Adrenal gland (tissue), 12 donors: Measurements from ENCODE around the gene RSRC2. TPM values are rescaled to one million over a fixed set of nuclear protein-coding genes. Genes with fewer than 3 reads are reported as not detected.

ENCODE experiments used
- DNase-seq, 7 donors: peaks; one replicate each; pipeline ENCODE4 v3.0.0-alpha.2; 2019 to 2020
- H3K27ac ChIP-seq, 5 donors: fragments of 200-600 bp; sonication (generic) in 4 of 5; 1 replicate in 3 of 5; 2 replicates in 2 of 5; pipeline versions ENCODE4 v1.5.1 to v1.8.0; 2016 to 2020; ENCODE audit warnings: mild to moderate bottlenecking in 1 of 5
- H3K27me3 ChIP-seq: fragments of 200-600 bp; 2 replicates; pipeline ENCODE4 v1.8.0; 2021
- H3K36me3 ChIP-seq, 2 donors: fragments of 200-600 bp; replicated peaks in 1 of 2; 1 replicate in 1 of 2; 2 replicates in 1 of 2; pipeline versions ENCODE4 v1.5.1 to v1.8.0; 2018 to 2022
- H3K4me1 ChIP-seq, 2 donors: fragments of 200-600 bp; replicated peaks in 1 of 2; 1 replicate in 1 of 2; 2 replicates in 1 of 2; pipeline versions ENCODE4 v1.5.1 to v1.8.0; 2018 to 2021
- H3K4me3 ChIP-seq, 4 donors: fragments of 200-600 bp; sonication (generic) in 3 of 4; one replicate each; pipeline ENCODE4 v1.5.1; 2016 to 2018
- H3K9me3 ChIP-seq, 3 donors: fragments of 200-600 bp; sonication (generic) in 1 of 3; replicated peaks in 1 of 3; 1 replicate in 2 of 3; 2 replicates in 1 of 3; pipeline versions ENCODE4 v1.5.1 to v1.8.0; 2016 to 2021
- CTCF ChIP-seq, 6 experiments: fragments of 450-650 bp in 4 of 6; fragments of 200-600 bp in 2 of 6; sonication (generic) in 1 of 6; IDR thresholded peaks; 1 replicate in 5 of 6; 2 replicates in 1 of 6; pipeline versions ENCODE4 v1.5.1 to v1.8.0; 2016 to 2021; ENCODE audit warnings: antibody characterized with exemption in 6 of 6, mild to moderate bottlenecking in 2 of 6, moderate library complexity in 1 of 6
- POLR2A ChIP-seq, 2 donors: fragments of 450-650 bp; IDR thresholded peaks; one replicate each; pipeline ENCODE4 v1.6.1; 2017; ENCODE audit warnings: antibody characterized with exemption in 2 of 2, mild to moderate bottlenecking in 2 of 2, moderate library complexity in 1 of 2
- WGBS, 4 donors: extraction: QIAGEN DNeasy Blood & Tissue Kit in 2 of 4; methylation state at CpG; one replicate each; pipeline versions ENCODE4 v1.1.5 to v1.1.7; 2013 to 2017; 5-methylcytosine and 5-hydroxymethylcytosine counted together
- intact Hi-C, 2 donors: fragments of 100-400 bp; cut with DNase I; formaldehyde crosslinking; loops; one replicate each; pipeline versions ENCODE4 v1.14.1 to v1.15.0; 2022 to 2023
- polyA plus RNA-seq, 3 donors: library from polyadenylated mRNA; stranded (reverse); fragments of 200-250 nt in 2 of 3; fragments of 350-450 nt in 1 of 3; fragmentation: Illumina TruSeq in 1 of 3; extraction: RNeasy Lipid Tissue Mini Kit (QIAGEN cat#74804) in 1 of 3; gene quantifications; one replicate each; pipeline ENCODE4 v1.2.3, GENCODE V29; 2013 to 2014
- total RNA-seq, 9 donors: library from RNA; depleted of rRNA in 4 of 9; stranded (reverse); fragments of >200 nt in 4 of 9; fragments of 120-200 nt in 1 of 9; fragmentation: NEBNext Ultra II Directional in 1 of 9; extraction: Animal tissue kit (Norgen Biotek cat#: 25700) in 1 of 9; gene quantifications; one replicate each; pipeline versions ENCODE4 v1.1.0 to v1.2.4, GENCODE V29; 2013 to 2023
- donor health status: healthy with polysubstance abuse.
- donor health status: Bipolar disorder and iron deficiency.
- donor health status: DM: yes; HTN: yes; CAD: no.
- donor health status: DM: no; HTN: no; CAD: no.
- donor health status: DM: no; HTN: no; CAD: no.
- donor health status: DM: yes; HTN: yes; CAD: no.

The RSRC2 gene
- total and polyA plus RNA-seq, 12 donors, result 25.6 to 142 (median 64.1) TPM

GRCh38 chr12:122460641-122461040 lies 66.1 kb downstream of the RSRC2 start:
- WGBS, 4 donors, result 55 to 80% (median 74%) methylated on average over 2 of the region's 2 CpGs
- no peaks in the 10 kb centered on the region for H3K9me3 ChIP-seq
- no peak overlapping the region for H3K27ac ChIP-seq
- no peaks in the 10 kb centered on the region for H3K36me3 ChIP-seq
- peaks cover 0 to 6% of the 10 kb centered on the region in 2 donors for H3K4me1 ChIP-seq
- no peaks in the 10 kb centered on the region for H3K27me3 ChIP-seq
- DNase-seq, result peak in 1 of 7 donors; percentile 46
- intact Hi-C loops, result loop anchor here in 1 of 2 donors (10.0 kb wide), 1 partner anchor 56 kb away; no protein-coding TSS in a partner anchor
- no peak overlapping the region for H3K4me3 ChIP-seq
- no peak for TF ChIP-seq CTCF (IDR thresholded peaks at IDR 0.05)
- no peak for TF ChIP-seq POLR2A (IDR thresholded peaks at IDR 0.05)

GRCh38 chr12:122460061-122460460 lies 66.7 kb downstream of the RSRC2 start:
- H3K27me3 ChIP-seq, result no peaks in the 10 kb centered on the region
- no peak overlapping the region for H3K4me3 ChIP-seq
- DNase-seq, result no peak
- no peak overlapping the region for H3K27ac ChIP-seq
- H3K36me3 ChIP-seq, result no peaks in the 10 kb centered on the region
- H3K4me1 ChIP-seq, result peaks cover 0 to 6% of the 10 kb centered on the region in 2 donors
- TF ChIP-seq POLR2A (IDR thresholded peaks at IDR 0.05), result no peak
- no peak for TF ChIP-seq CTCF (IDR thresholded peaks at IDR 0.05)
- 92 to 97% (median 95%) methylated on average over 7 of the region's 7 CpGs for WGBS, 4 donors
- no peaks in the 10 kb centered on the region for H3K9me3 ChIP-seq
- intact Hi-C loops, result loop anchor here in 1 of 2 donors (10.0 kb wide), 1 partner anchor 55 kb away; no protein-coding TSS in a partner anchor

GRCh38 chr12:122459211-122459610 lies 67.5 kb downstream of the RSRC2 start:
- Histone ChIP-seq H3K36me3 (no peaks in the 10 kb centered on the region), H3K4me1 (peaks cover 0 to 6% of the 10 kb centered on the region in 2 donors), H3K27ac (no peak overlapping the region), H3K27me3 (no peaks in the 10 kb centered on the region), H3K4me3 (no peak overlapping the region), H3K9me3 (no peaks in the 10 kb centered on the region)
- intact Hi-C loops, result no loop called here
- peak in 2 of 7 donors; percentile 45 to 50 for DNase-seq
- WGBS, 4 donors, result 80 to 94% (median 93%) methylated on average over 2 of the region's 2 CpGs
- TF ChIP-seq POLR2A (IDR thresholded peaks at IDR 0.05) (no peak), CTCF (IDR thresholded peaks at IDR 0.05) (no peak)

- no peaks in the 10 kb centered on the region for H3K27me3 ChIP-seq
- no peaks in the 10 kb centered on the region for H3K9me3 ChIP-seq
- no peaks in the 10 kb centered on the region for H3K36me3 ChIP-seq
- intact Hi-C loops, result no loop called here
- no peak overlapping the region for H3K4me3 ChIP-seq
- H3K4me1 ChIP-seq, result peaks cover 0 to 6% of the 10 kb centered on the region in 2 donors
- H3K27ac ChIP-seq, result peak overlapping the region in 1 of 5 donors; percentile 34
- TF ChIP-seq POLR2A (IDR thresholded peaks at IDR 0.05) (no peak), CTCF (IDR thresholded peaks at IDR 0.05) (no peak)
- peak in 6 of 7 donors; percentile 28 to 63 (median 52) for DNase-seq
- 80 to 86% (median 84%) methylated on average over 17 of the region's 17 CpGs for WGBS, 4 donors
These were observed 68.4 kb downstream of the RSRC2 start for GRCh38 chr12:122458105-122459035.
